ENCODE data around the gene GPATCH1.

GRCh38 chr19:33100894-33101644, 20.1 kb downstream of the GPATCH1 start:
- TF ChIP-seq CTCF (IDR thresholded peaks at IDR 0.05), result no peak
- no peak for TF ChIP-seq POLR2A (IDR thresholded peaks at IDR 0.05)
